Activated T-helper 17 cell treated with anti-CD3 and anti-CD28 coated beads, Interleukin-2, amount 50 U/mL, for 72 hours (primary cell): ENCODE data around the gene HCFC1. TPM values are rescaled to one million over a fixed set of nuclear protein-coding genes. Genes with fewer than 3 reads are reported as not detected.
"Not testable (repeated sequence)": the region's sequence is repeated elsewhere in the genome, so short reads cannot be mapped to it uniquely, and the experiment has no call there.

Experiments used
- ATAC-seq: fragments of 150-1000 bp; cut with Tn5 transposase; replicated peaks from 2 replicates; pipeline ENCODE4 v1.10.0; 2021; ENCODE audit warnings: mild to moderate bottlenecking, moderate library complexity
- H3K27ac Mint-ChIP-seq: one replicate; pipeline ENCODE4 v1.8.0; 2022; ENCODE audit warnings: mixed read lengths
- H3K27me3 Mint-ChIP-seq: one replicate; pipeline ENCODE4 v1.8.0; 2022; ENCODE audit warnings: mixed read lengths
- H3K36me3 Mint-ChIP-seq: one replicate; pipeline ENCODE4 v1.8.0; 2022; ENCODE audit warnings: low read depth, mild to moderate bottlenecking, mixed read lengths
- H3K4me1 Mint-ChIP-seq: one replicate; pipeline ENCODE4 v1.8.0; 2022; ENCODE audit warnings: mixed read lengths
- H3K4me3 Mint-ChIP-seq: one replicate; pipeline ENCODE4 v1.8.0; 2022; ENCODE audit warnings: mild to moderate bottlenecking, mixed read lengths
- H3K9me3 Mint-ChIP-seq: one replicate; pipeline ENCODE4 v1.8.0; 2022; ENCODE audit warnings: mixed read lengths
- total RNA-seq, 2 donors: library from RNA; stranded (reverse); gene quantifications; one replicate each; pipeline ENCODE4 v1.2.3, GENCODE V29; 2022

Gene HCFC1
- total RNA-seq, 2 donors from 2014 or later = 85.5 to 134 TPM

DNA sequence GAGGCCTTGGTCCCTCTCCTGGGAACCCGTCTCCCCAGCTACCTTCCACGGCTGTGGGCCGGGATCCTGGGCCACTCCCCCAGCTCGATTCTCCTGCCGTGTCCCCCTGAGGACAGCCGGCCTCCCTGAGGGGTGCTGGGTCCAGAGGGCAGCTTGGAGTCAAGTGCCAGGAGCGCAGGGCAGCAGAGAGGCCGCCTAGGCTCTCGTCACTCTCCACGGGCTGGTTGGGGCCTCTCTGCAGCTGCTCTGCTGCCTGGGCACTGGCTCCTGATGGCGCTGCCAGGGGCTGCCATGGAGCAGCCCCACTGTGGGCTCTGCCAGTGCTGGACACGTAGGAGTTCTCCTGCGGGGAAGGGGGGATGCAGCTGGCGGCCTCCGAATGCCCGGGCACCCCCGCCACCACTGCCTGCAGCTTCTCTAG, 41.4 kb upstream of the HCFC1 start:
- no peak for ATAC-seq
- Mint-ChIP-seq H3K27ac (no peak overlapping the region), H3K27me3 (no peaks in the 10 kb centered on the region), H3K36me3 (peaks cover 83% of the 10 kb centered on the region), H3K4me3 (no peak overlapping the region), H3K4me1 (no peaks in the 10 kb centered on the region), H3K9me3 (no peaks in the 10 kb centered on the region)

DNA sequence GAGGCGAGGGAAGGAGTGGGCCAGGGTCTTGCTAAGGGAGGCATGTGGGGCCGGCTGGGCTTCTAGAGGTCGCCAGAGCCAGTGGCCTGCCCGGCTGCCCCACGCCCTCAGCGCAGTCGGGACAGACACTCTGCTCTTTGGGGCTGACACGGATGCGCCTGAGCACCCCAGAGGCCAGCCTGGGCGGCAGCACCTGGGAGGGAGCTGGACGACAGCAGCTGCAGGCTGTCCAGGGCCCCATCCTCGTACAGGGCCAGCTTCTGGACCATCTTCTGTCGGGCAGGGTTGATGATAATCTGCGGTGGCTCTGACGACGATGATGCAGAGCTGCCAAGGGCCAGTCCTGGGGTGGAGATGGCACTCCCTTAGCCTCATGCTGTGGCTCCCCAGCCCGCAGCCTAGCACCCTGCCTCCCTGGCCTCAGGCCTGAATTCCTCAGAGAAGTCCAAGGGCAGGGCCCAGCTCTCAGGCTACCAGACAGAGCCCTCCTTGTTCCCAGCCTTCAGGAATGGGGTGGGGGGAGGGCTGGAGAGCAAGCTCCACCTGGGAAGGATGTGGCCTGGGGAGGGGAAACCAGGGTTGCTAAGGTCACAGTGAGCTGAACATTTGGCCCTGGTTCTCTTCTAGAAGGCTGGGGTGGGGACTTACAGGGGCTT, 40.8 kb upstream of the HCFC1 start:
- H3K9me3 Mint-ChIP-seq = no peaks in the 10 kb centered on the region
- H3K4me3 Mint-ChIP-seq = no peak overlapping the region
- ATAC-seq = no peak
- no peak overlapping the region for H3K27ac Mint-ChIP-seq
- no peaks in the 10 kb centered on the region for H3K27me3 Mint-ChIP-seq
- peaks cover 83% of the 10 kb centered on the region for H3K36me3 Mint-ChIP-seq
- no peaks in the 10 kb centered on the region for H3K4me1 Mint-ChIP-seq

DNA sequence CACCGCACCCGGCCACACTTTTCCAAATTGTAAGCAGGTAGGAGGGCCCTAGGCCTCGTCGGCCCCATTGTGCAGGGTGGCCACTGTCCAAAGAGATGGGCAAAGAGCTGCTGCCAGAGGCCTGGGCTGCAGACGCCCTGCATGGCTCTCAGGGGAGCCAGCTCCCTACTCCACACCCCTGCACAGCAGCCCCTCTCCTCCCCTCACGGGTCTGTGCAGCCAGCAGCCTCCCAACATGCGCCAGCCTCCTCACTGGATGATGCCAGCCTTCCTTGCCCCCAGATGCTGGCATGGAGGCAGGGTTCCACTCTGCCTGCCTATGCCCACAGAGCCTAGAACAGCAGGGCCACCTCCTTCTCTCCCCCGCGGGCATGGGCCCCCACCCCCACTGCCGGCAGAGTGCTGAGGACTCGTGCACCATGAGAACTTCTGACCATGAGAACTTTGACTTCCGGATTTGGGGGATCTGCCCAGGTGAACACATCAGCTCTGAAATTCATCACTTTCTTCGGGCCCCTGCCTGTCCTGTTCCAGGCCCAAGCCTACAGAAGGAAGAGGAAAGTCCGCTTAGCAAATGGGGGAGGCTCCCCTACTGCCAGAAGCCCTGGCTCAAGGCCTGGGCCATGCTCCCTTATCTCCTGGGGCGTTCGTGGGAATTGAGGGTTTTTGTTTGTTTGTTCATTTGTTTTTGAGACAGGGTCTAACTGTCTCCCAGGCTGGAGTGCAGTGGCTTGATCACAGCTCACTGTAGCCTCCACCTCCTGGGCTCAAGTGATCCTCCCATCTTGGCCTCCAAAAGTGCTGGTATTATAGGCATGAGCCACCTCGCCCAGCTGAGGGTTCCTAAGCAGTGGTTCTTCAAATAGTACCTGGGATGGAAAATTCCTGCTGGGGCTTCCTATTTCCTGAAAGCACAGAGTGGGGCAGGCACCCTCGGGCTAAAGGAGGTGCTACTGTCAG, 40.0 kb upstream of the HCFC1 start:
- H3K4me1 Mint-ChIP-seq = no peaks in the 10 kb centered on the region
- no peak overlapping the region for H3K27ac Mint-ChIP-seq
- H3K27me3 Mint-ChIP-seq = no peaks in the 10 kb centered on the region
- no peaks in the 10 kb centered on the region for H3K9me3 Mint-ChIP-seq
- peaks cover 81% of the 10 kb centered on the region for H3K36me3 Mint-ChIP-seq
- no peak overlapping the region for H3K4me3 Mint-ChIP-seq
- no peak for ATAC-seq

DNA sequence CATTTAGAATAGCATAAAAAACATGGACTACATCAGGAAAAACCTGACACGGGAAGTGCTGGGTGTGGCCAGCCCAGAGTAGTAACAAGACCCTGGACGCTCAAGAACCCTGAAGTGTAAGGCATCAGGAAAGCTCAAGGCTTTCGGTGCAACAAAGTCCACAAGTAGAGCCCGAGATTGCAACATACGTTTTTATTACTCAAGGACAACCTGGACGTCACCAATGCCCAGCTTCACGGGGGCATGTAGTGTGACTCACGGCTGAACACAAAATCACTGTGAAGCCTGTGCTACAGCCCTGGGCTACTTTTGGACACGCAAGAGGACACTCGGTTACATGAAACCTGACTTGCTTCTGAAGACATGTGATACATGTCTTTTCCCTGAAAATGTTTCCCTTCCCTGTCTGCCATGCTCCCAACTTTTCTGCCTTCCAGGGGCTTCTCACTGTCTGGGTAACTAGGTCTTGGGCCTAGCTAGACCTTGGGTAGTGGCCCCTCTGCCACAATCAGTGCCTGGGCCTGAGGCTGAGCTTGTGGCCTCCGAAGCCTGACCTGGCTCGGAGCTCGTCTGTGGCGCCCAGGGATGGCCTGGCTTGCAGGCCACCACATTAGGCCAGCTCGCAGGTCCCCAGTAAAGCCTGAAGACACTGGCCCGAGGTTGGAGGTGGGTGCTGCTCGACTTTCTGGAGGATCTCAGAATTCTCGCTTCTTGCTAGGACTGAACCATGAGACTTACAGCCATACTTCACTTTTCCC, 38.9 kb upstream of the HCFC1 start:
- Mint-ChIP-seq H3K4me1 (no peaks in the 10 kb centered on the region), H3K36me3 (peaks cover 79% of the 10 kb centered on the region), H3K27ac (no peak overlapping the region), H3K4me3 (no peak overlapping the region), H3K9me3 (no peaks in the 10 kb centered on the region), H3K27me3 (no peaks in the 10 kb centered on the region)
- no peak for ATAC-seq

DNA sequence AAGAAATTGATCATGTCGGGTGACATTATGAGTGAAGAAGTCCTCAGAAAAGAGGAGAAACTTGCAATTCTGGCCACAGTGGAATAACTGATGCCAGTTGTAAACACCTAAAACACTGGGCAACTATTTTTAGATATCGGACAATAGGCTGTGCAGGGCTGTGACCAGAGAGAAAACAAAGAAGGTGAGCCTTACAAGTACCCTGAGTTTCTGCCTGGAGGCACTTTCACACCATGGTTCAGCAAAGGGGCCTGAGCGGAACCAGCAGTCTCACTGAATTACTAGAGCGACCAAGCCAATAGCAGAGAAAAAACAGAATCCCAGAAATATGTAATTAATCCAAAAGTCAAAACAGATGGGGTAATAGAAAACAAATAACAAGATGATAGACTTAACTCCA, 36.9 kb upstream of the HCFC1 start:
- Mint-ChIP-seq H3K27me3 (no peaks in the 10 kb centered on the region), H3K27ac (no peak overlapping the region), H3K9me3 (no peaks in the 10 kb centered on the region), H3K36me3 (peaks cover 66% of the 10 kb centered on the region), H3K4me3 (no peak overlapping the region), H3K4me1 (no peaks in the 10 kb centered on the region)
- no peak for ATAC-seq

DNA sequence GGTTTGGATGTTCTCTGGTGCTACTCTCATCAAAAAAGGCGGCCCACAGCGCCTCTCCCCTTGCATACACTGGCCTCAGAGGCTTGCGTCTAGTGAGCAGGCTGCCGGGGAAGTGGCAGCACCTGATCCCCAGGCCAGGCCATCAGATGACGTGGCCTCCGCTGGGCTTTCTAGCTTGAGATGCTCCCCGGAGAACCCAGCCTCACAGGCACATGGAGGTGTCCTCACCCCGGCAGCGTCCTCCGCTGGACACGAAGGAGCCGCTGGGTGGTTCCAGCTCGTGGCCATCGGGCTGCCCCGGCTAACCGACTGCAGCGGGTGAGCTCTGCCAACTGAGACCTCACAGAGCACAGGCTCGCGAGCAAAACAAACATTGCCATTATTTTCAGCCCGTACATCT, 35.3 kb upstream of the HCFC1 start:
- H3K36me3 Mint-ChIP-seq = peaks cover 58% of the 10 kb centered on the region
- no peak overlapping the region for H3K4me3 Mint-ChIP-seq
- ATAC-seq = no peak
- H3K4me1 Mint-ChIP-seq = no peaks in the 10 kb centered on the region
- H3K9me3 Mint-ChIP-seq = no peaks in the 10 kb centered on the region
- no peak overlapping the region for H3K27ac Mint-ChIP-seq
- no peaks in the 10 kb centered on the region for H3K27me3 Mint-ChIP-seq

DNA sequence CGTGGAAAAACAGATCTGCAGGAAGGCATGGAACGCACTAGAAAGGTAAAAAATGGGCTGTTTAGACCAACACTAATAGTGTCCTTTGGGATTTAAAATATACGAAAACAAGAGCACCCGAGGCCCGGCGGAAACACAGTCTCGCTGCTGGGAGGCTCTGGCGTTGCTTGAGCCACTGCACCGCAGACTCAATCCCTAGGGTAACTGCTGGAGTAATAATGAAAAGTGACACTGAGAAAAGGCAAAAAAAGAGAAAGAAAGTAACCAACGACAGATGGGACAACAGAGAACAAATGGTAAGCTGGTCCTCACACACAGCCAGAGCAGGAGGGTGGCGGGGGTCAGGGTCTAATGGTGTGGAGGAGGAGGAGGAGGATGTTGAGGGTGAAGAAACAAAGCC, 32.7 kb upstream of the HCFC1 start:
- H3K4me1 Mint-ChIP-seq = no peaks in the 10 kb centered on the region
- no peak overlapping the region for H3K4me3 Mint-ChIP-seq
- H3K27ac Mint-ChIP-seq = no peak overlapping the region
- no peaks in the 10 kb centered on the region for H3K27me3 Mint-ChIP-seq
- H3K36me3 Mint-ChIP-seq = peaks cover 32% of the 10 kb centered on the region
- H3K9me3 Mint-ChIP-seq = no peaks in the 10 kb centered on the region
- ATAC-seq = no peak

DNA sequence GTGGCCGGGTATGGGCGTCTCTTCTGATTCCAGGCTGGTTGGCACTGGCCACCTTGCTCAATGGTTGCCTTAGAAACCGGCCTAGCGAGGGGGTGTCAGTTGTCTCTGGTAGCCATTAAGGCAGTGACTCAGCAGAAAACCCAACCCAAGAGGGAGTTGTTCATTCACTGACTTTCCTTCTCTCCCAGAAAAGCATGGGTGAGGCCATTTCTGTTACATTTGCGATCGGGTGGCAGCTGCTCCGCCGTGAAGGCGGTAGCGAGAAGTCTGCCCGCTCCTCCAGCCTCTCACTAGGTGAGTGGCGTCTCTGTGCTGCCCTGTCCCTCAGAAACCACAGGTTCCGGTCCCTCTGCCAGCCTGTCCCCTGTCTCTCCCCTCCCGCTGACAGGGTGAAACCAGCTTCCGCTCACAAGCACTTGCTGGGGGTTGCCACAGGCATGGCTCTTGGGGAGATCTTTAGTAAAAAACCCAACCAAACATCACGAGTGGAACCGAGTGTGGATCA, 30.6 kb upstream of the HCFC1 start:
- Mint-ChIP-seq H3K27ac (peak overlapping the region; percentile 85), H3K27me3 (no peaks in the 10 kb centered on the region), H3K4me3 (peak overlapping the region; percentile 73), H3K9me3 (no peaks in the 10 kb centered on the region), H3K4me1 (no peaks in the 10 kb centered on the region), H3K36me3 (peaks cover 12% of the 10 kb centered on the region)
- ATAC-seq = peak; percentile 97

DNA sequence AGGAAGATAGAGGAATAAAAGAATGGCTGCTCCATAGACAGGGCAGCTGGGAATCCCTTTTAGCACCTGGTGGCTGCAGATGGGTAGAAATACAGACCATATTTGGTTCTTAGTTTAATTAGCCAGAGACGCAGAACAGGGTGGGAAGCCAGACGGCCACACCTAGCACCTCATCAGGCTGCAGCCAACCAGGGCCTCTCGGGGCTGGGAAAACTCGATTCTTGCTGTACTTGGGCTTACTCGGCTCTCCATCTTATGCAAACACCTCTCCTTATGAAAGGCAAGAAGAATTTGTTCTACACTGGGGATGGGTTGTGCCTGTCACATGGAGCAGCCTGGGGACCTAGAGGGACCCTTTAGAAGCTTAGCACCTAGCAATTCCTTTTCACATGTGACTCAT, 28.4 kb upstream of the HCFC1 start:
- Mint-ChIP-seq H3K4me3 (no peak overlapping the region), H3K4me1 (no peaks in the 10 kb centered on the region), H3K27ac (no peak overlapping the region), H3K36me3 (no peaks in the 10 kb centered on the region), H3K27me3 (no peaks in the 10 kb centered on the region), H3K9me3 (no peaks in the 10 kb centered on the region)
- ATAC-seq = no peak

DNA sequence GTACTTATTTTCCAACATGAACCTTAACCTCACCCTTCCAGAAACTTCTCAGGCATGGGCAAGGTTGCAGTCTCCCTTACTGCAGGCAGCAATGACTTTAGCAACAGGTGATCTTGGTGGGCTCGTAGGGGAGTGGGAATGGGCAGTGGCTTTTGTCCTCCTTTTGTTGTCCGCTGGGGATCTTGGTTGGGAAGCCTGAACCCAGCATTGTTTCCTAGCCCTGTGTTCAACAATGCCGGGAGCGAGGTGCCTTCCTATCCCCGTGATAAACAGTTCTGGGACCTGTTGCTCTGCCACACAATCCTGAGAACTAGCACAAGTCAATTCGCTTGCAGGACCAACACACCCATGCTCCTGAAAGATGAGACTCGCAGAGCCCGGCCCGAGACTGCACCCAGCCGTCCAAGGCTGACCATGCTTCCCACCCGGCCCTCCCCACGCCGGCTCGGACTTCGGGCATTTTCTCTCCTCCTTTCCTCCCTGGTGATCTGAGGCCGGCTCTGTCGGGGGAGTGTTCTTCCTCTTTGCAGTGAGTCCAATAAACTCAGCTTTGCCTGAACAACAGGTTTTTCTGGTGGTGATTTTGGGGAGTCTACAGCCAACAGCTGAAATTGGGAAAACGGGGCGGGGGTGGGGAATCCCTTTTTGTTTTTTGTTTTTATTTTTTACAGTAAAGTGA, 27.9 kb upstream of the HCFC1 start:
- Mint-ChIP-seq H3K27ac (no peak overlapping the region), H3K36me3 (no peaks in the 10 kb centered on the region), H3K4me3 (no peak overlapping the region), H3K27me3 (no peaks in the 10 kb centered on the region), H3K4me1 (no peaks in the 10 kb centered on the region), H3K9me3 (no peaks in the 10 kb centered on the region)
- ATAC-seq = no peak

DNA sequence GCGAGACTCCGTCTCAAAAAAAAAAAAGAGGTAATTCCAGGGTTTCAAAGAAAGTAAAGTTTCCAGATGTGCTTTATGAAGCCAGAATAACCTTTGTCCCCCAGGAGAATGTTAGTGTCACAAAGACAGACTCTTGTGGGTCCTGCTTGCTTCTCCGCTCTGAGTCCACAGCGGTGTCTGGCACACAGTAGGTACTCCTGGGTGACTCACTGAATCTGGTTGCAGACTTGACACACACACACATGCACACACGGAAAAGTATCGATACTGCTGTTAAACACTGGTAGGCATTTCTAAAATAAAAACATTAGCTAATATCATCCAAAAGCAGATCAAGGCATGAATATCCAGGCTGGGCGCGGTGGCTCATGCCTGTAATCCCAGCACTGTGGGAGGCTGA, 23.9 kb upstream of the HCFC1 start:
- Mint-ChIP-seq H3K36me3 (no peaks in the 10 kb centered on the region), H3K4me1 (no peaks in the 10 kb centered on the region), H3K9me3 (no peaks in the 10 kb centered on the region), H3K27me3 (no peaks in the 10 kb centered on the region), H3K4me3 (no peak overlapping the region), H3K27ac (no peak overlapping the region)
- no peak for ATAC-seq

DNA sequence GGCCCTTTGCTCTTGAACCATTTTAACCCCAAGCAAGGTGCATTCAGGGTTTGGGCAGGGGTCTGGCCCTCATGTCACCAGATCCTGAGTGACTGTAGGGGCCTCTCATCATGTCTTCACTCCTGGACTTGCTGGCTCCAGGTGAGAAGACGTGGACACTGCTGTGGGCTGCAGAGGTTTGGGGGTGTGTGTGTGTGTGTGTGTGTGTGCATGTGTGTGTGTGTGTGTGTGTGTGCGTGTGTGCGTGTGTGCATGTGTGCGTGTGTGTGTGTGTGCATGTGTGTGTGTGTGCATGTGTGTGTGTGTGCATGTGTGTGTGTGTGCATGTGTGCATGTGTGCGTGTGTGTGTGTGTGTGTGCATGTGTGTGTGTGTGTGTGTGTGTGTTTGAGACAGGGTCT, 22.8 kb upstream of the HCFC1 start:
- H3K4me1 Mint-ChIP-seq, H3K27ac Mint-ChIP-seq, H3K4me3 Mint-ChIP-seq, H3K9me3 Mint-ChIP-seq, H3K27me3 Mint-ChIP-seq, H3K36me3 Mint-ChIP-seq, ATAC-seq: not testable (repeated sequence)

DNA sequence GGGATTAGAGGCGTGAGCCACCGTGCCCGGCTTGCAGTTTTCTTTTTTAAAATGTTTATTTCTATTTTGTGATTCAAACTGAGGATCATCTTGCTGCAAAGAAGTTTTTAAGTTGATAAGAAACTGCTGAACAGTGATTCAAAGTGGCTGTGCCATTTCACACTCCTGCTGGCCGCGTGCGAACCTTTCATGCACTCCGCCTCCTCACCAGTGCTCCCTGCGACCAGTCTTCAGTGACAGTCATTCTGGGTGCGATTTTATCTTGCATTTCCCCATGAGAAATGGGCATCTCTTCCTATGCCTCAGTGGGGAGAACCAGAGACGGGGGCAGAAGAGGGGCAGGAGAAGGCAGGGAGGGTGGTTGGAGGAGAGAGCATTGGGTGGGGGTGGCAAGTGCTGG, 22.4 kb upstream of the HCFC1 start:
- H3K27me3 Mint-ChIP-seq = no peaks in the 10 kb centered on the region
- H3K4me1 Mint-ChIP-seq = peaks cover 8% of the 10 kb centered on the region
- no peak overlapping the region for H3K27ac Mint-ChIP-seq
- no peak for ATAC-seq
- H3K36me3 Mint-ChIP-seq = no peaks in the 10 kb centered on the region
- H3K4me3 Mint-ChIP-seq = no peak overlapping the region
- no peaks in the 10 kb centered on the region for H3K9me3 Mint-ChIP-seq

DNA sequence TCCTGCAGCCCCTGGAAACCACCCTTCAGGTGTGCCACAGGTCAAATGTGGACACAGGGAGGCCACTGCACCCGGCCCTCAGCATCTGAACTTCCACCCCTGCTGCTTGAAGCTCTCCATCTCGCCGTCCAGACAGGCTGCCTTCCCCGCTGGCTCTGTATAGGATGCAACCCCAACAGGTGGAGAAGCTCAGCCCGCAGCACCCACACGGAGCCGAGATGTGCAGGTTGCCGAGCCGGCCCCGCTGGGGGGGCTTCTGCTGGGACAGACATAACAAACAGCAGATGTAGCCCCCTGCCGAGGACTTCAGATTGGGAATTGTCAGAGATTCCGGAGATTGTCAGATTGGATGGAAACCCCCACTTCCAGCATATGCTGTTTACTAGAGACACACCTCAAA, 21.5 kb upstream of the HCFC1 start:
- peaks cover 8% of the 10 kb centered on the region for H3K4me1 Mint-ChIP-seq
- H3K27ac Mint-ChIP-seq = no peak overlapping the region
- no peaks in the 10 kb centered on the region for H3K27me3 Mint-ChIP-seq
- no peak overlapping the region for H3K4me3 Mint-ChIP-seq
- H3K36me3 Mint-ChIP-seq = no peaks in the 10 kb centered on the region
- no peak for ATAC-seq
- H3K9me3 Mint-ChIP-seq = no peaks in the 10 kb centered on the region
